Type B pancreatic cell (in vitro differentiated cells): ENCODE results near the gene ASPDH. TPM values are rescaled to one million over a fixed set of nuclear protein-coding genes. Genes with fewer than 3 reads are reported as not detected.
A peak's percentile ranks its signal among the peaks of the same experiment; 100 is the strongest.

Experiments used
- DNase-seq: peaks from one replicate; pipeline ENCODE4 v3.0.0; 2021; ENCODE audit warnings: mixed read lengths; ENCODE audit not compliant: unreplicated experiment; ENCODE audit errors: extremely low spot score
- H3K27ac Mint-ChIP-seq: 2 replicates; pipeline ENCODE4 v1.8.0; 2021; ENCODE audit warnings: mild to moderate bottlenecking, mixed read lengths
- H3K27me3 Mint-ChIP-seq: 2 replicates; pipeline ENCODE4 v1.8.0; 2021; ENCODE audit warnings: mixed read lengths
- H3K36me3 Mint-ChIP-seq: 2 replicates; pipeline ENCODE4 v1.8.0; 2021; ENCODE audit warnings: mixed read lengths
- H3K4me1 Mint-ChIP-seq: one replicate; pipeline ENCODE4 v1.8.0; 2021; ENCODE audit warnings: mixed read lengths; ENCODE audit not compliant: unreplicated experiment
- H3K4me3 Mint-ChIP-seq: 2 replicates; pipeline ENCODE4 v1.8.0; 2021; ENCODE audit warnings: mild to moderate bottlenecking, mixed read lengths
- H3K9me3 Mint-ChIP-seq: 2 replicates; pipeline ENCODE4 v1.8.0; 2021; ENCODE audit warnings: mixed read lengths
- total RNA-seq: library from RNA; stranded (reverse); gene quantifications from 2 replicates; pipeline ENCODE4 v1.2.1, GENCODE V29; 2021; ENCODE audit warnings: low replicate concordance
- TF ChIP-seq, protein P1 (sequence below): fragments of 200-600 bp; sonication (generic); conservative IDR thresholded peaks from 2 replicates; pipeline ENCODE4 v1.5.0; 2021; ENCODE audit warnings: antibody characterized with exemption, mild to moderate bottlenecking

The ASPDH gene
- total RNA-seq, 1 donor from 2014 or later = not detected

DNA sequence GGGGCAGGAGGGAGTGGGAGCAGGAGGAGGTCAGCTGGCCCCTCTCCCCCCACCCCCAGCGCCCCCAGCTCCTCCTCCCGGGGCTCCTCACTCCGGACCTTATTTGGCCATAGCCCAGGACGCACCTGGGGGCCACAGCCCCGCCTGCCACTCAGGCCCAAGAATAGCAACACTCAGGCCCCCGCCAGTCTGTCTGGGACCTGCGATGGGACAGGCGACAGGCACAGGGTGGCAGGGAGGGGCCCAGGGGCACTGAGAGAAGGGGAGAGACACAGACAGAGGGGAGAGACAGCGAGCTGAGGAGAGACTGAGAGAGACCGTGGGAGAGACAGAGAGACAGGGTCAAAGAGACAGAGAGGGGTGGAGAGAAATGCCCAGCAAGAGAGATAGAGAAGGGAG lies 13.0 kb downstream of the ASPDH start:
- Mint-ChIP-seq H3K4me3 (no peak overlapping the region), H3K36me3 (no peaks in the 10 kb centered on the region), H3K4me1 (no peaks in the 10 kb centered on the region), H3K9me3 (no peaks in the 10 kb centered on the region), H3K27ac (no peak overlapping the region), H3K27me3 (peaks cover 15% of the 10 kb centered on the region)
- TF ChIP-seq, protein P1, sequence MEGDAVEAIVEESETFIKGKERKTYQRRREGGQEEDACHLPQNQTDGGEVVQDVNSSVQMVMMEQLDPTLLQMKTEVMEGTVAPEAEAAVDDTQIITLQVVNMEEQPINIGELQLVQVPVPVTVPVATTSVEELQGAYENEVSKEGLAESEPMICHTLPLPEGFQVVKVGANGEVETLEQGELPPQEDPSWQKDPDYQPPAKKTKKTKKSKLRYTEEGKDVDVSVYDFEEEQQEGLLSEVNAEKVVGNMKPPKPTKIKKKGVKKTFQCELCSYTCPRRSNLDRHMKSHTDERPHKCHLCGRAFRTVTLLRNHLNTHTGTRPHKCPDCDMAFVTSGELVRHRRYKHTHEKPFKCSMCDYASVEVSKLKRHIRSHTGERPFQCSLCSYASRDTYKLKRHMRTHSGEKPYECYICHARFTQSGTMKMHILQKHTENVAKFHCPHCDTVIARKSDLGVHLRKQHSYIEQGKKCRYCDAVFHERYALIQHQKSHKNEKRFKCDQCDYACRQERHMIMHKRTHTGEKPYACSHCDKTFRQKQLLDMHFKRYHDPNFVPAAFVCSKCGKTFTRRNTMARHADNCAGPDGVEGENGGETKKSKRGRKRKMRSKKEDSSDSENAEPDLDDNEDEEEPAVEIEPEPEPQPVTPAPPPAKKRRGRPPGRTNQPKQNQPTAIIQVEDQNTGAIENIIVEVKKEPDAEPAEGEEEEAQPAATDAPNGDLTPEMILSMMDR = no peak
- DNase-seq = no peak

DNA sequence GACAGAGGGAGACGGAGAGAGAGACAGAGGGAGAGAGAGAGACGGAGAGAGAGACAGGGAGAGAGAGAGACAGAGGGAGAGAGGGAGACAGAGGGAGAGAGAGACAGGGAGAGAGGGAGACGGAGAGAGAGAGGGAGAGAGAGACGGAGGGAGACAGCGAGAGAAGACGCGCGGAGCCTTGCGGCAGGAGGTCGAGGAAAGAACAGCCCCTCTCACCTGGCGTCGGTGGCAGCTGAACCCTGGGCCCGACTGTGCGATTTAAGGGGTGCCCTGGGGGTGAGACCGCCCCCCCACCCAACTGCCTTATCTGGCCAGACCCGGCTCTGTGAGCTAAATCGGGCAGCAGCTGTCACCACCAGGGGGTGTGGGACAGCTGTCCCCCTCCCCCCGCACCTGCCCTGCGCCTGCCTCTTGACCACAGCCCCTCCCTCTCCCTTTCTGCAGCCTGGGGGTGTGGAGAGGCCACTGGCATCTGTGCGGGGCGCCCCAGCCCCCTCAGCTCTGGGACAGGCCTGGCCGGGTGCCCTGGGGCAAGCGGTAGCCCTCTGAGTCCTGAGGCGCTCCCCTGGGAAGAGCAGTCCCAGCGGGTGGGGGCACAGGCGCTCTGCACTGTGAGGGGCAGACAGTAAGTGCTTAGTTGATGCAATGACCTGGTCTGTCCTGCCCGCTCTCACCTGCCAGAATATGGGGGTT lies 13.5 kb downstream of the ASPDH start:
- Mint-ChIP-seq H3K36me3 (peaks cover 1% of the 10 kb centered on the region), H3K27ac (no peak overlapping the region), H3K4me1 (no peaks in the 10 kb centered on the region), H3K4me3 (no peak overlapping the region), H3K9me3 (no peaks in the 10 kb centered on the region), H3K27me3 (peaks cover 19% of the 10 kb centered on the region)
- TF ChIP-seq, protein P1 = peak; percentile 39
- DNase-seq = no peak

DNA sequence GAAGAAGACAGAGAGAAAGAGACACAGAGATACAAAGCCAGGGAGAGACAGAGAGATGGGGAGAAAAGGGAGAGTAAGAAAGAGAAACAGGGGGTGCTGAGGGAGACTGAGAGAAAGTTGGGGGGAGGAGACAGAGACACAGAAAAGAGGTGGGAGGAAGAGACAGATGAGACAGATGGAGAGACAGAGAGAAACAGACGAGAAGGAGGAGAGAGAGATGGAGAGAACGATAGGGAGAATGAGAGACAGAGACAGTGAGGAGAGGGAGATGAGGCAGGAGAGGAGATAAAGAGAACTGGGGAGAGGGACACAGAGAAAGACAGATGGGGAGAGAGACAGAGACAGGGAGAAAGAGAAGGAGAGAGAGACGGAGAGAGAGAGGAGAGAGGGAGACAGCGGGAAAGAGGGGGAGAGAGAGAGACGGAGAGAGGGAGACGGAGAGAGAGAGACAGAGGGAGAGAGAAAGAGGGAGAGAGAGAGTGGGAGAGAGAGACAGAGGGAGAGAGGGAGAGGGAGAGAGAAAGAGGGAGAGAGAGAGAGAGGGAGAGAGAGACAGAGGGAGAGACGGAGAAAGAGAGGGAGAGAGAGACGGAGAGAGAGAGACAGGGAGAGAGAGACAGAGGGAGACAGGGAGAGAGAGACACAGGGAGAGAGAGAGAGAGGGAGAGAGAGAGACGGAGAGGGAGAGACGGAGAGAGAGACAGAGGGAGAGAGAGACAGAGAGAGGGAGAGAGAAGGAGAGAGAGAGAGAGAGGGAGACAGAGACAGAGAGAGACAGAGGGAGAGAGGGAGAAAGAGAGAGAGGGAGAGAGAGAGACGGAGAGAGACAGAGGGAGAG lies 15.3 kb downstream of the ASPDH start:
- Mint-ChIP-seq H3K36me3 (peaks cover 3% of the 10 kb centered on the region), H3K27me3 (peaks cover 37% of the 10 kb centered on the region), H3K4me3 (no peak overlapping the region), H3K27ac (no peak overlapping the region), H3K9me3 (no peaks in the 10 kb centered on the region), H3K4me1 (no peaks in the 10 kb centered on the region)
- TF ChIP-seq, protein P1 = no peak
- DNase-seq = no peak

DNA sequence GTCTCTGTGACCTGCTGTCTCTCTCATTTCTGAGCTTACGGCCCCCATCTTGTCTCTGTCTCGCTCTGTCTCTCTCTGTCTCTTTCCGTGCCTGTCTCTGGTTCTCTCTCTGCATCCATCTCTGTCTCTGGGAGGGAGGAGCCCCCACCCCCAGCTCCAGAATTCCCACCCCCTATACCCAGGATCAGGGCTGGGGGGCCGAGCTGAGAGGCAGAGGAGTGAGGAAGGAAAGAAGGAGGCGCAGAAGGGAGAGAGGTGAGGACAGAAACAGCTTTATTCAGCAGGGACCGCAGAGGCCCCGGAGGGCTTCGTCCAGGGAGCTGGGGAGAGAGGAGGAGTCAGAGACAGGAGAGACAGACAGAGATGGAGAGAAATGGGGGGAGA lies 16.7 kb downstream of the ASPDH start:
- peaks cover 4% of the 10 kb centered on the region for H3K4me1 Mint-ChIP-seq
- peaks cover 3% of the 10 kb centered on the region for H3K36me3 Mint-ChIP-seq
- H3K27me3 Mint-ChIP-seq = peaks cover 44% of the 10 kb centered on the region
- H3K27ac Mint-ChIP-seq = no peak overlapping the region
- TF ChIP-seq, protein P1 = no peak
- no peak for DNase-seq
- H3K9me3 Mint-ChIP-seq = no peaks in the 10 kb centered on the region
- no peak overlapping the region for H3K4me3 Mint-ChIP-seq

DNA sequence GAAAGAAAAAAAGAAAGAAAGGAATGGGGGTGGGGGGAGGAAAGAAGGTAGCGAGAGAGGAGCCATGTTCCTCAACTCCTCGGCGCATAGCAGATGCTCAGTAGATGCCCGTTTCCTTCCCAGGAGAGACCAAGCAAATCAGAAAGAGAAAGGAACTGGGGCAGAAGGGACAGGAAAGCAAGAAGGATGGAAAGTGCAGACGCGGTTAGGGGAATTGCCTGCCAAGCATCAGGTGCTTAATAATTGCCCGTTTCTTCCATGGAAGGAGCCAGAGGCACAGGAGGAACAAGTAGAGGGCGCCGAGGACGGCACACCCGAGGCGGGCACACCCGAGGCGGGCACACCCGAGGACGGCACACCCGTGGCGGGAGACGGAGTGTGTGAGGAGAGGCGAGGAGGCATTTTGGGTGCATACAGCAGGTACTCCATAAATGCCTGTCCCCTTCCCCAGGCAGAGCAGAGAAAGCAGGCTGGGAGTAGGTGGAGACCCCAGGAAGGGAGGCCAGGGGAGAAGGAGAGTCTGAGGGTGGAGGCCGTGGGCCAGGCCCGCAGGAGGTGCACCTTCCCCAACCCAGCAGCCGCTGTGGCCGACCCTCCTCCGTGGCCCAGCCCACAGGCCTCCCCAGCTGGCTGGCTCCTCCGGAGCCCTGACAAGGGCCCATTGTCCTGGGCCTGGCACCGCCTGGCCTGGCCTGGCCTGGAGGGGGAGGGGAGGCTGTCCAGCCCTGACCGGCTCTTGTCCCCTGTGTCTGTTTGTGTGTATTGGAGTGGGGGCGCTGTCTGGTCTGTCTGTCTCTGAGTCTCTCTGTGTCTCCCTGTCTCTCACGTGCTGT lies 17.3 kb downstream of the ASPDH start:
- Mint-ChIP-seq H3K36me3 (peaks cover 3% of the 10 kb centered on the region), H3K27me3 (peaks cover 47% of the 10 kb centered on the region), H3K4me1 (peaks cover 11% of the 10 kb centered on the region), H3K27ac (no peak overlapping the region), H3K4me3 (no peak overlapping the region), H3K9me3 (no peaks in the 10 kb centered on the region)
- TF ChIP-seq, protein P1 = no peak
- no peak for DNase-seq
